Subcutaneous adipose tissue (tissue), 4 donors: Measurements from ENCODE around the gene CMPK2. TPM values are rescaled to one million over a fixed set of nuclear protein-coding genes. Genes with fewer than 3 reads are reported as not detected.

Source experiments
- CTCF ChIP-seq: fragments of 450-650 bp; IDR thresholded peaks from one replicate; pipeline ENCODE4 v1.5.1; 2016; ENCODE audit warnings: low read depth, mild to moderate bottlenecking, control low read depth, antibody characterized with exemption, moderate library complexity
- total RNA-seq, 4 donors: library from RNA; depleted of rRNA; stranded (reverse); fragments of >200 nt; gene quantifications; one replicate each; pipeline ENCODE4 v1.1.0, GENCODE V29; 2016

Gene CMPK2
- total RNA-seq, 4 donors from 2014 or later: 2.4 to 17.1 (median 4.8) TPM

GRCh38 chr2:6806604-6807003, 59.1 kb downstream of the CMPK2 start:
- TF ChIP-seq CTCF: no peak

- TF ChIP-seq CTCF: no peak
These were observed 65.2 kb downstream of the CMPK2 start for GRCh38 chr2:6800553-6800952.

Other genes starting within 250 kb of the CMPK2 start
- gene RSAD2, start 11.9 kb upstream of the CMPK2 start, total RNA-seq: 10 to 100 TPM in 1 of 4 donors, 1 to 10 TPM in 3; 1.5 to 22.4 (median 4.9) TPM
- gene RNF144A, start 51.5 kb upstream of the CMPK2 start, total RNA-seq: 10 to 100 TPM; 12.2 to 45.8 (median 32.6) TPM